Stomach (tissue), 9 donors: ENCODE data around the gene SCD5. TPM values are rescaled to one million over a fixed set of nuclear protein-coding genes. Genes with fewer than 3 reads are reported as not detected.

Source experiments
- DNase-seq, 2 donors: peaks; one replicate each; pipeline versions ENCODE4 v3.0.0 to v3.0.0-alpha.2; 2013 to 2019
- H3K27ac ChIP-seq, 5 donors: fragments of 200-600 bp in 4 of 5; sonication (generic) in 4 of 5; one replicate each; pipeline ENCODE4 v1.5.1; 2013 to 2019; ENCODE audit warnings: mild to moderate bottlenecking in 1 of 5, moderate library complexity in 1 of 5
- H3K27me3 ChIP-seq, 3 donors: fragments of 200-600 bp; sonication (generic); one replicate each; pipeline ENCODE4 v1.5.1; 2017 to 2019; ENCODE audit warnings: mixed run types in 1 of 3
- H3K36me3 ChIP-seq, 4 donors: fragments of 200-600 bp; sonication (generic); 1 replicate in 3 of 4; 2 replicates in 1 of 4; pipeline ENCODE4 v1.5.1; 2016 to 2019
- H3K4me1 ChIP-seq, 4 donors: fragments of 200-600 bp; sonication (generic); one replicate each; pipeline ENCODE4 v1.5.1; 2016 to 2019
- H3K4me3 ChIP-seq, 4 donors: fragments of 200-600 bp; sonication (generic) in 3 of 4; one replicate each; pipeline ENCODE4 v1.5.1; 2016 to 2019; ENCODE audit warnings: mild to moderate bottlenecking in 1 of 4
- H3K9me3 ChIP-seq, 4 donors: fragments of 200-600 bp; sonication (generic); one replicate each; pipeline ENCODE4 v1.5.1; 2016 to 2019
- EP300 ChIP-seq: sonication (generic); formaldehyde crosslinking; IDR thresholded peaks from one replicate; pipeline ENCODE4 v1.6.1; 2017; ENCODE audit warnings: antibody characterized with exemption
- POLR2A ChIP-seq, 4 donors: fragments of 450-650 bp; IDR thresholded peaks; one replicate each; pipeline ENCODE4 v1.6.1; 2016; ENCODE audit warnings: antibody characterized with exemption in 4 of 4, control low read depth in 2 of 4, mild to moderate bottlenecking in 1 of 4, moderate library complexity in 1 of 4
- POLR2AphosphoS5 ChIP-seq, 3 donors: sonication (generic); formaldehyde crosslinking; IDR thresholded peaks; one replicate each; pipeline ENCODE4 v1.6.1; 2016; ENCODE audit warnings: antibody characterized with exemption in 3 of 3
- WGBS, 5 donors: extraction: QIAGEN DNeasy Blood & Tissue Kit in 3 of 5; methylation state at CpG; one replicate each; pipeline versions ENCODE4 v1.1.5 to v1.1.7; 2013 to 2018; 5-methylcytosine and 5-hydroxymethylcytosine counted together
- intact Hi-C: fragments of 100-400 bp; cut with DNase I; formaldehyde crosslinking; loops from one replicate; pipeline ENCODE4 v1.15.1; 2023; ENCODE audit warnings: low total_unique reads
- polyA plus RNA-seq, 3 donors: library from polyadenylated mRNA; stranded (reverse); fragments of 200-250 nt; gene quantifications; one replicate each; pipeline ENCODE4 v1.2.3, GENCODE V29; 2013
- total RNA-seq, 5 donors: library from RNA; depleted of rRNA; stranded (reverse); fragments of >200 nt; gene quantifications; one replicate each; pipeline versions ENCODE4 v1.1.0 to v1.2.3, GENCODE V29; 2014 to 2016
- TF ChIP-seq, protein P1 (sequence below), 7 experiments: fragments of 450-650 bp in 4 of 7; fragments of 200-600 bp in 3 of 7; sonication (generic) in 3 of 7; IDR thresholded peaks; one replicate each; pipeline ENCODE4 v1.5.1; 2016 to 2019; ENCODE audit warnings: antibody characterized with exemption in 7 of 7, control low read depth in 2 of 7, mild to moderate bottlenecking in 1 of 7
- donor health status: healthy with polysubstance abuse.
- donor health status: Bipolar disorder and iron deficiency.
- donor health status: healthy.

SCD5 gene
- total and polyA plus RNA-seq, 8 donors = 0.58 to 35.9 (median 9.9) TPM

DNA sequence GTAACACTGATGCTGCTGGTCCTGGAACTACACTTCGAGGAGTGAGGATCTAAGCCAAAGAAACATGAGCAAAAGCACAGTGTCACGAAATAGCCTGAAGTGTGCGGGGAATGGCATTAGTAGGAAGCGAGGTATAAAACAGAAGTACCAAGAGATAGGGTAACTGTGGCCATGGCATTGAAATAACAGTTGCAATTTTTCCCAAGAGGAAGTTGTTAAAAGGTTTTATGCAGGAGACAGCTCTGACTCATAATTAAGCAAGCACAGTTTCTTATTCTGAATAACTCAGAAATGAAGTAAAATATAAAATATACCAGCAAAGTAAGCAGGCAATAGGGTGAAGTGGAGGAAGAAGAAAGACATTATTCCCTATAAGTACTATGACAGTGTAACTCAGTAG lies 146.5 kb downstream of the SCD5 start:
- intact Hi-C loops = no loop called here
- TF ChIP-seq EP300 (no peak), POLR2AphosphoS5 (IDR thresholded peaks at IDR 0.05) (no peak), POLR2A (IDR thresholded peaks at IDR 0.05) (no peak)
- TF ChIP-seq, protein P1, sequence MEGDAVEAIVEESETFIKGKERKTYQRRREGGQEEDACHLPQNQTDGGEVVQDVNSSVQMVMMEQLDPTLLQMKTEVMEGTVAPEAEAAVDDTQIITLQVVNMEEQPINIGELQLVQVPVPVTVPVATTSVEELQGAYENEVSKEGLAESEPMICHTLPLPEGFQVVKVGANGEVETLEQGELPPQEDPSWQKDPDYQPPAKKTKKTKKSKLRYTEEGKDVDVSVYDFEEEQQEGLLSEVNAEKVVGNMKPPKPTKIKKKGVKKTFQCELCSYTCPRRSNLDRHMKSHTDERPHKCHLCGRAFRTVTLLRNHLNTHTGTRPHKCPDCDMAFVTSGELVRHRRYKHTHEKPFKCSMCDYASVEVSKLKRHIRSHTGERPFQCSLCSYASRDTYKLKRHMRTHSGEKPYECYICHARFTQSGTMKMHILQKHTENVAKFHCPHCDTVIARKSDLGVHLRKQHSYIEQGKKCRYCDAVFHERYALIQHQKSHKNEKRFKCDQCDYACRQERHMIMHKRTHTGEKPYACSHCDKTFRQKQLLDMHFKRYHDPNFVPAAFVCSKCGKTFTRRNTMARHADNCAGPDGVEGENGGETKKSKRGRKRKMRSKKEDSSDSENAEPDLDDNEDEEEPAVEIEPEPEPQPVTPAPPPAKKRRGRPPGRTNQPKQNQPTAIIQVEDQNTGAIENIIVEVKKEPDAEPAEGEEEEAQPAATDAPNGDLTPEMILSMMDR (IDR thresholded peaks at IDR 0.05) = no peak
- DNase-seq = no peak
- Histone ChIP-seq H3K9me3 (no peaks in the 10 kb centered on the region), H3K27ac (no peak overlapping the region), H3K4me1 (no peaks in the 10 kb centered on the region), H3K27me3 (no peaks in the 10 kb centered on the region), H3K36me3 (peaks cover 0 to 17% (median 5%) of the 10 kb centered on the region in 4 donors), H3K4me3 (no peak overlapping the region)
- WGBS, 5 donors = 41 to 77% (median 45%) methylated on average over 3 to 4 of the region's 4 CpGs

- no peaks in the 10 kb centered on the region for H3K4me1 ChIP-seq
- H3K36me3 ChIP-seq = peaks cover 0 to 17% (median 5%) of the 10 kb centered on the region in 4 donors
- H3K9me3 ChIP-seq = no peaks in the 10 kb centered on the region
- DNase-seq = no peak
- no peak overlapping the region for H3K27ac ChIP-seq
- no peaks in the 10 kb centered on the region for H3K27me3 ChIP-seq
- intact Hi-C loops = no loop called here
- TF ChIP-seq, protein P1 (IDR thresholded peaks at IDR 0.05) = no peak
- TF ChIP-seq POLR2A (IDR thresholded peaks at IDR 0.05) (no peak), POLR2AphosphoS5 (IDR thresholded peaks at IDR 0.05) (no peak), EP300 (no peak)
- no peak overlapping the region for H3K4me3 ChIP-seq
These were observed 147.7 kb downstream of the SCD5 start for GRCh38 chr4:82650868-82651267.

DNA sequence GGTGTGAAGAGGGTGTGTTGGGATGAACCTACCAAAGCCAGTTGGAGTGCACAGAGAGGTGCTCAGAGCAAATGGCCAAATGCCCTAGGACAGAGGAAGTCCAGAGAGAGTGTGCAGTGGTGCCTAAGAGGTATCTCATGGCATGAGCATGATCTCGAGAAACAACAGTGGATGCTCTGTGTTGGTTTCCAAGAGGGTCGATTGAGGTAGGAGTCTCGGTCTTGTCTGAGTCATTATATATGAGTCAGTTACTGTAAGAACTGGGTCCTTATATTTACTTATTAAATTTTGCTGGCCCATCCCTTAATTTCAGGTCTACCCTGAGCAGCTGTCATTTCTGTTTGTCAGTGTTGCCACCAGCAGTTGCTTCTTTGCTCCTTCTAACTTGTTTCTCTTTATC lies 150.2 kb downstream of the SCD5 start:
- no peaks in the 10 kb centered on the region for H3K4me1 ChIP-seq
- intact Hi-C loops = no loop called here
- H3K4me3 ChIP-seq = no peak overlapping the region
- peaks cover 0 to 17% (median 5%) of the 10 kb centered on the region in 4 donors for H3K36me3 ChIP-seq
- H3K27ac ChIP-seq = no peak overlapping the region
- TF ChIP-seq POLR2A (IDR thresholded peaks at IDR 0.05) (no peak), POLR2AphosphoS5 (IDR thresholded peaks at IDR 0.05) (no peak), EP300 (no peak)
- TF ChIP-seq, protein P1 (IDR thresholded peaks at IDR 0.05) = no peak
- 56 to 71% (median 60%) methylated on average over 3 of the region's 3 CpGs for WGBS, 5 donors
- no peaks in the 10 kb centered on the region for H3K27me3 ChIP-seq
- no peak for DNase-seq
- no peaks in the 10 kb centered on the region for H3K9me3 ChIP-seq

GRCh38 chr4:82645936-82646565 lies 152.5 kb downstream of the SCD5 start:
- WGBS, 5 donors = 61 to 69% (median 66%) methylated on average over 5 of the region's 5 CpGs
- no peak overlapping the region for H3K4me3 ChIP-seq
- H3K4me1 ChIP-seq = no peaks in the 10 kb centered on the region
- no peaks in the 10 kb centered on the region for H3K27me3 ChIP-seq
- H3K9me3 ChIP-seq = no peaks in the 10 kb centered on the region
- no peak for DNase-seq
- no peak for TF ChIP-seq EP300
- H3K27ac ChIP-seq = no peak overlapping the region
- intact Hi-C loops = no loop called here
- H3K36me3 ChIP-seq = peaks cover 0 to 13% (median 5%) of the 10 kb centered on the region in 4 donors

GRCh38 chr4:82644734-82645126 lies 153.9 kb downstream of the SCD5 start:
- Histone ChIP-seq H3K9me3 (no peaks in the 10 kb centered on the region), H3K27me3 (no peaks in the 10 kb centered on the region), H3K4me1 (peaks cover 0 to 3% (median 0%) of the 10 kb centered on the region in 4 donors), H3K36me3 (peaks cover 0 to 6% (median 4%) of the 10 kb centered on the region in 4 donors), H3K4me3 (no peak overlapping the region), H3K27ac (no peak overlapping the region)
- WGBS, 5 donors = 66 to 74% (median 68%) methylated on average over 4 of the region's 4 CpGs
- intact Hi-C loops = no loop called here
- no peak for TF ChIP-seq EP300
- TF ChIP-seq, protein P1 (IDR thresholded peaks at IDR 0.05) = no peak
- no peak for TF ChIP-seq POLR2AphosphoS5 (IDR thresholded peaks at IDR 0.05)
- TF ChIP-seq POLR2A (IDR thresholded peaks at IDR 0.05) = no peak
- no peak for DNase-seq
